GM19452 (cell line): ENCODE results near the gene SCYGR7.
"Not testable (repeated sequence)": the region's sequence is repeated elsewhere in the genome, so short reads cannot be mapped to it uniquely, and the experiment has no call there.

ENCODE experiments used
- ATAC-seq: cut with Tn5 transposase; IDR thresholded peaks from one replicate; pipeline ENCODE4 v1.9.1; 2021; ENCODE audit not compliant: unreplicated experiment

The SCYGR7 gene

GRCh38 chr2:227728035-227728434, at the start of gene SCYGR7:
TSS of gene SCYGR7 (plus strand) at chr2:227728335. CDS start at chr2:227728335, 0 bp downstream.
- no peak for ATAC-seq

GRCh38 chr2:227684258-227684657, 43.9 kb upstream of the SCYGR7 start:
- no peak for ATAC-seq

- no peak for ATAC-seq
Measured at GRCh38 chr2:227687189-227687588, 40.9 kb upstream of the SCYGR7 start.

- no peak for ATAC-seq
Measured at GRCh38 chr2:227696990-227697679, 31.0 kb upstream of the SCYGR7 start.

- no peak for ATAC-seq
Measured at GRCh38 chr2:227701556-227701955, 26.6 kb upstream of the SCYGR7 start.

GRCh38 chr2:227703280-227703732, 24.8 kb upstream of the SCYGR7 start:
- no peak for ATAC-seq

- ATAC-seq = no peak
Measured at GRCh38 chr2:227703961-227704360, 24.2 kb upstream of the SCYGR7 start.

- no peak for ATAC-seq
Measured at GRCh38 chr2:227706859-227707258, 21.3 kb upstream of the SCYGR7 start.

- no peak for ATAC-seq
Measured at GRCh38 chr2:227707390-227707789, 20.7 kb upstream of the SCYGR7 start.

GRCh38 chr2:227710986-227711385, 17.1 kb upstream of the SCYGR7 start:
- no peak for ATAC-seq

- ATAC-seq = no peak
Measured at GRCh38 chr2:227713291-227713690, 14.8 kb upstream of the SCYGR7 start.

- no peak for ATAC-seq
Measured at GRCh38 chr2:227716501-227716900, 11.6 kb upstream of the SCYGR7 start.

GRCh38 chr2:227717687-227718567, 10.2 kb upstream of the SCYGR7 start, which contains the start of gene SLC19A3:
TSS of gene SLC19A3 (minus strand) at chr2:227718028. CDS start at chr2:227702318, 15,710 bp downstream.
- no peak for ATAC-seq

- no peak for ATAC-seq
Measured at GRCh38 chr2:227719641-227720040, 8.5 kb upstream of the SCYGR7 start.

- no peak for ATAC-seq
Measured at GRCh38 chr2:227720680-227721079, 7.5 kb upstream of the SCYGR7 start.

GRCh38 chr2:227722821-227723220, 5.3 kb upstream of the SCYGR7 start:
- not testable (repeated sequence) for ATAC-seq

- no peak for ATAC-seq
Measured at GRCh38 chr2:227724394-227725039, 3.6 kb upstream of the SCYGR7 start, which contains the start of gene SCYGR6. TSS of gene SCYGR6 (minus strand) at chr2:227724757. CDS start at chr2:227724757, 0 bp downstream.

- ATAC-seq = no peak
Measured at GRCh38 chr2:227739351-227739750, 11.2 kb downstream of the SCYGR7 start.

- ATAC-seq = not testable (repeated sequence)
Measured at GRCh38 chr2:227740705-227741104, 12.6 kb downstream of the SCYGR7 start.

GRCh38 chr2:227745594-227745993, 17.5 kb downstream of the SCYGR7 start, which contains the start of gene SCYGR8:
TSS of gene SCYGR8 (plus strand) at chr2:227745894. CDS start at chr2:227745894, 0 bp downstream.
- no peak for ATAC-seq

- ATAC-seq = no peak
Measured at GRCh38 chr2:227748079-227748478, 19.9 kb downstream of the SCYGR7 start.
